Neutrophil (primary cell): ENCODE results near the gene NADK.
"Not testable (repeated sequence)": the region's sequence is repeated elsewhere in the genome, so short reads cannot be mapped to it uniquely, and the experiment has no call there.

Experiments
- H3K27ac ChIP-seq: fragments of 200-600 bp; sonication (generic); 2 replicates; pipeline ENCODE4 v1.5.1; 2016; ENCODE audit warnings: mild to moderate bottlenecking, moderate library complexity
- H3K27me3 ChIP-seq: fragments of 200-600 bp; sonication (generic); 2 replicates; pipeline ENCODE4 v1.6.0; 2016; ENCODE audit warnings: mild to moderate bottlenecking
- H3K36me3 ChIP-seq: fragments of 200-600 bp; sonication (generic); 2 replicates; pipeline ENCODE4 v1.5.1; 2017
- H3K4me1 ChIP-seq, 2 experiments: fragments of 200-600 bp in 1 of 2; sonication (generic) in 1 of 2; 1 replicate in 1 of 2; 2 replicates in 1 of 2; pipeline versions ENCODE4 v1.5.1 to v1.6.1; 2013 to 2016; ENCODE audit warnings: low read depth in 1 of 2, low read length in 1 of 2, mild to moderate bottlenecking in 1 of 2, moderate library complexity in 1 of 2; ENCODE audit not compliant: control insufficient read depth in 1 of 2, insufficient read depth in 1 of 2
- H3K4me3 ChIP-seq, 2 experiments: fragments of 200-600 bp in 1 of 2; sonication (generic) in 1 of 2; 1 replicate in 1 of 2; 2 replicates in 1 of 2; pipeline ENCODE4 v1.5.1; 2013 to 2016; ENCODE audit warnings: low read depth in 1 of 2, low read length in 1 of 2, mild to moderate bottlenecking in 1 of 2, moderate library complexity in 1 of 2
- H3K9me3 ChIP-seq: fragments of 200-600 bp; sonication (generic); 2 replicates; pipeline ENCODE4 v1.5.1; 2016
- TF ChIP-seq, protein P1 (sequence below): fragments of 200-600 bp; sonication (generic); IDR thresholded peaks from 2 replicates; pipeline ENCODE4 v1.5.1; 2016; ENCODE audit warnings: antibody characterized with exemption

Gene NADK

DNA sequence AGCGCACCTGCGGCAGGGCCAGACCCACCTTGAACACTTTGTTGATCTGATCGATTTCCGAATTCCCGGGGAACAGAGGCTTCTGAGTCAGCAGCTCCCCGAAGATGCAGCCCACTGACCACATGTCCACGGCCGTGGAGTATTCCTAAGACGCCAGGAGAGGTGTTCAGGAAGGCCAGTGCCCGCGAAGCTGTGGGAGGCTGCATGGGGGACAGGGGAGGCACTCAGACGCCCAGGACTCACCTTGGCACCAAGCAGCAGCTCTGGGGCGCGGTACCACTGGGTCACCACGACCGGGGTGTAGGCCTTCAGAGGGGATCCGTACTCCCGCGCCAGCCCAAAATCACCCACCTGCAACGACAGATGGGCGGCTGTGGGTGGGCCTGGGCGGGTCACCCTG is 74.5 kb downstream of the NADK start:
- no peak overlapping the region for H3K4me3 ChIP-seq
- peaks cover 34% of the 10 kb centered on the region for H3K36me3 ChIP-seq
- peaks cover 6% of the 10 kb centered on the region for H3K27me3 ChIP-seq
- TF ChIP-seq, protein P1, sequence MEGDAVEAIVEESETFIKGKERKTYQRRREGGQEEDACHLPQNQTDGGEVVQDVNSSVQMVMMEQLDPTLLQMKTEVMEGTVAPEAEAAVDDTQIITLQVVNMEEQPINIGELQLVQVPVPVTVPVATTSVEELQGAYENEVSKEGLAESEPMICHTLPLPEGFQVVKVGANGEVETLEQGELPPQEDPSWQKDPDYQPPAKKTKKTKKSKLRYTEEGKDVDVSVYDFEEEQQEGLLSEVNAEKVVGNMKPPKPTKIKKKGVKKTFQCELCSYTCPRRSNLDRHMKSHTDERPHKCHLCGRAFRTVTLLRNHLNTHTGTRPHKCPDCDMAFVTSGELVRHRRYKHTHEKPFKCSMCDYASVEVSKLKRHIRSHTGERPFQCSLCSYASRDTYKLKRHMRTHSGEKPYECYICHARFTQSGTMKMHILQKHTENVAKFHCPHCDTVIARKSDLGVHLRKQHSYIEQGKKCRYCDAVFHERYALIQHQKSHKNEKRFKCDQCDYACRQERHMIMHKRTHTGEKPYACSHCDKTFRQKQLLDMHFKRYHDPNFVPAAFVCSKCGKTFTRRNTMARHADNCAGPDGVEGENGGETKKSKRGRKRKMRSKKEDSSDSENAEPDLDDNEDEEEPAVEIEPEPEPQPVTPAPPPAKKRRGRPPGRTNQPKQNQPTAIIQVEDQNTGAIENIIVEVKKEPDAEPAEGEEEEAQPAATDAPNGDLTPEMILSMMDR: no peak
- H3K27ac ChIP-seq: no peak overlapping the region
- no peaks in the 10 kb centered on the region for H3K9me3 ChIP-seq
- no peaks in the 10 kb centered on the region for H3K4me1 ChIP-seq

DNA sequence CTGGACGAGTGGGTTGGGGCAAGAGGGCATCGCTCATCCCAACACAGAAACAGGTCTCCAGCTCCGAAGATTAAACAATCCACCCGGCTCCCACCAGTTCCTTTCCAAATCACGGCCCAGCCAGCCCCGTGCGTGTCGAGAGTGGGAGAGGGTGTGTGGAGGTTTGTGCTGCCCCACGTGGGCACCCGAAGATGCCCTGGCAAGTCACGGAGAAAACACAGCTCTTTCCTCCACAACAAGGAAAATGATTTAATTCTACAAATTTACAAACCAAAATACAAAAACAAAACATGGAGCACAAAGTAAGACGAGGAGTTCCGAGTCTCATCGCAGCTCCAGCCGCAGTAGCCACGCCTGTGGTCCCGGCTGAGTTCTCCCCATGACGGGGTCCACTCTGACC is 75.8 kb downstream of the NADK start:
- H3K36me3 ChIP-seq: peaks cover 31% of the 10 kb centered on the region
- H3K27me3 ChIP-seq, H3K27ac ChIP-seq, H3K4me1 ChIP-seq, H3K9me3 ChIP-seq, H3K4me3 ChIP-seq: not testable (repeated sequence)
